Osteocyte (in vitro differentiated cells): ENCODE measurements around the gene BICDL2. TPM values are rescaled to one million over a fixed set of nuclear protein-coding genes. Genes with fewer than 3 reads are reported as not detected.

Experiments used
- DNase-seq: peaks from one replicate; pipeline ENCODE4 v3.0.0; 2021; ENCODE audit warnings: mixed read lengths; ENCODE audit not compliant: unreplicated experiment; ENCODE audit errors: extremely low spot score
- H3K27ac Mint-ChIP-seq: one replicate; pipeline ENCODE4 v1.8.0; 2021; ENCODE audit warnings: mild to moderate bottlenecking, mixed read lengths; ENCODE audit not compliant: unreplicated experiment
- H3K27me3 Mint-ChIP-seq: one replicate; pipeline ENCODE4 v1.8.0; 2021; ENCODE audit warnings: mixed read lengths; ENCODE audit not compliant: unreplicated experiment
- H3K36me3 Mint-ChIP-seq: one replicate; pipeline ENCODE4 v1.8.0; 2021; ENCODE audit warnings: mixed read lengths; ENCODE audit not compliant: unreplicated experiment
- H3K4me1 Mint-ChIP-seq: one replicate; pipeline ENCODE4 v1.8.0; 2021; ENCODE audit warnings: mixed read lengths; ENCODE audit not compliant: unreplicated experiment
- H3K4me3 Mint-ChIP-seq: one replicate; pipeline ENCODE4 v1.8.0; 2021; ENCODE audit warnings: mild to moderate bottlenecking, moderate library complexity, mixed read lengths; ENCODE audit not compliant: unreplicated experiment
- H3K9me3 Mint-ChIP-seq: one replicate; pipeline ENCODE4 v1.8.0; 2021; ENCODE audit warnings: mixed read lengths; ENCODE audit not compliant: unreplicated experiment
- total RNA-seq: library from RNA; stranded (reverse); gene quantifications from 2 replicates; pipeline ENCODE4 v1.2.1, GENCODE V29; 2021
- TF ChIP-seq, protein P1 (sequence below): fragments of 200-600 bp; sonication (generic); IDR thresholded peaks from 2 replicates; pipeline ENCODE4 v1.5.0; 2021; ENCODE audit warnings: antibody characterized with exemption, mild to moderate bottlenecking, moderate library complexity

Gene BICDL2
- total RNA-seq, 1 donor from 2014 or later = not detected

DNA sequence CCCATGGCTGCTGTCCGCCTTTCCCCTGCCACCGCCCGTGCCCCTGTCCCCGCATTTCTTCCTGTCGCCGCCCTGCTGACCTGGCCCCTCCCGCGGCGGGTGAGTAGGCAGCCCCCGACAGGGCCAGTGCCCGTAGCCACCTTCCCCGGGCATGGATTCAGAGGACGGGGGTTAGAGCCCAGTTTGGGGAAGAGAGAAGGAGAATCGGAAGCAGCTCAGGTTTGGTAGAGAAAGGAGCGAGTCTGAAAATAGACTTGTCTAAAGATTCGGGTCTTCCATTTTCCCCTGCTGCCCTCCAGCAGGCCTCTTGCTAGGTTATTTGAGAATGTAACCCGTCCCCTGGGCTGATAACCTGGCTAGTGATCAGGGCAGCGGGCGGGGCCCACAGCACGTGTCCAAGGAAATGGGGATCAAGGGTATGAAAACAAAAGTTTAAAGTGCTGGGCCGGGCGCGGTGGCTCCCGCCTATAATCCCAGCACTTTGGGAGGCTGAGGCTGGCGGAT lies 31.9 kb downstream of the BICDL2 start:
- Mint-ChIP-seq H3K27me3 (peaks cover 44% of the 10 kb centered on the region), H3K4me3 (peak overlapping the region; percentile 26), H3K4me1 (peaks cover 1% of the 10 kb centered on the region), H3K9me3 (no peaks in the 10 kb centered on the region), H3K27ac (no peak overlapping the region), H3K36me3 (no peaks in the 10 kb centered on the region)
- TF ChIP-seq, protein P1, sequence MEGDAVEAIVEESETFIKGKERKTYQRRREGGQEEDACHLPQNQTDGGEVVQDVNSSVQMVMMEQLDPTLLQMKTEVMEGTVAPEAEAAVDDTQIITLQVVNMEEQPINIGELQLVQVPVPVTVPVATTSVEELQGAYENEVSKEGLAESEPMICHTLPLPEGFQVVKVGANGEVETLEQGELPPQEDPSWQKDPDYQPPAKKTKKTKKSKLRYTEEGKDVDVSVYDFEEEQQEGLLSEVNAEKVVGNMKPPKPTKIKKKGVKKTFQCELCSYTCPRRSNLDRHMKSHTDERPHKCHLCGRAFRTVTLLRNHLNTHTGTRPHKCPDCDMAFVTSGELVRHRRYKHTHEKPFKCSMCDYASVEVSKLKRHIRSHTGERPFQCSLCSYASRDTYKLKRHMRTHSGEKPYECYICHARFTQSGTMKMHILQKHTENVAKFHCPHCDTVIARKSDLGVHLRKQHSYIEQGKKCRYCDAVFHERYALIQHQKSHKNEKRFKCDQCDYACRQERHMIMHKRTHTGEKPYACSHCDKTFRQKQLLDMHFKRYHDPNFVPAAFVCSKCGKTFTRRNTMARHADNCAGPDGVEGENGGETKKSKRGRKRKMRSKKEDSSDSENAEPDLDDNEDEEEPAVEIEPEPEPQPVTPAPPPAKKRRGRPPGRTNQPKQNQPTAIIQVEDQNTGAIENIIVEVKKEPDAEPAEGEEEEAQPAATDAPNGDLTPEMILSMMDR = no peak
- DNase-seq = no peak

DNA sequence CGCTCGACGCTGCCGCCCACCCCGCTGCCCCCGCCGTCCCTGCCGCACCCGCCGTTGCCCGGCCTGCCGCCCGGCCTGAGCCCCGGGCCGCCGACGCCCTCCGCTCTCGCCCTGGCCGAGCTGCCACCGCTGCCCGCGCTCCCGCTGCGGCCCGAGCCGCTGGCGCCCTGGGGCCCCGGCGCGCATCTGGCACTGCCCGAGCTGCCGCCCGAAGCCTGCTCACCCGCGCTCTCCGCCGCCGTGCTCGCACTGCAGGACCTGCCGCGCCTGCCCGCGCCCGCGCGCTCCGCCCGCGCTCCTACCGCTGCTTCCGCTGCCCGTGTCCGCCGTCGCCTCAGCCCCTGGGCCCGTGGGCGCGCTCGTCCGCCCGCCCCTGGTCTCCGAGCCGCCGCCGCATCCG lies 32.4 kb downstream of the BICDL2 start:
- no peaks in the 10 kb centered on the region for H3K9me3 Mint-ChIP-seq
- TF ChIP-seq, protein P1 = no peak
- DNase-seq = no peak
- H3K36me3 Mint-ChIP-seq = no peaks in the 10 kb centered on the region
- H3K4me1 Mint-ChIP-seq = peaks cover 1% of the 10 kb centered on the region
- H3K27me3 Mint-ChIP-seq = peaks cover 49% of the 10 kb centered on the region
- no peak overlapping the region for H3K27ac Mint-ChIP-seq
- H3K4me3 Mint-ChIP-seq = no peak overlapping the region

DNA sequence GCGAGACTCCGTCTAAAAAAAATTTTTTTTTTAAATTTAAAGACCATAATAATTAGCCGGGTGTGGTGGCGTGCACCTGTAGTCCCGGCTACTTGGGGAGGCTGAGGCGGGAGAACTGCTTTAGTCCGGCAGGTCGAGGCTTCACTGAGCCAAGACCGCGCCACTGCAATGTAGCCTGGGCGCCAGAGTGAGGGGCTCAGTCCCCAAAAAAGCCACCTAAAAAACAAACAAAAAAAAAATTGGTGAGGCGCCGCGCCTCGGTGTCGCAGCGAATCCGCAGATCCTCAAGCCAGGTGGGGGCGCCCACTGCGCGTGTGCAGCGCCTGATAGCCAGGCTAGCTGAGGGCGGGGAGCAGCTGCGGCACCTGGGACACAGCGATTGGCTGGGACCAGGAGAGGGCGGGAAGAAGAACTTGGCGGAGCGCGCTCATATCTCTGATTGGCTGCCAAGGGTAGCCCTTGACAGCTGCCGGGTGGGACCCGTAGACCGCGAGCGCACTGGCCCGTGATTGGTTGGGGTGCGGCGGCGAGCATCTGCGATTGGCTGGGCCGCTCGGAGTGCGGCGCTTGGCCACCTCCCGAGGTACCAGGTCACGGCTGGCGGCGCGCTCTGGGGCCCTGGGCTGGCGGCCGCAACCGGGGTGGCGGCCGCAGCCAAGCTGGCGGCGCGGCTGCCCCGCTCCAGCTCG lies 33.0 kb downstream of the BICDL2 start:
- Mint-ChIP-seq H3K27me3 (peaks cover 50% of the 10 kb centered on the region), H3K4me3 (peak overlapping the region; percentile 35), H3K4me1 (peaks cover 1% of the 10 kb centered on the region), H3K36me3 (no peaks in the 10 kb centered on the region), H3K27ac (no peak overlapping the region), H3K9me3 (no peaks in the 10 kb centered on the region)
- peak; percentile 97 for DNase-seq
- TF ChIP-seq, protein P1 = peak; percentile 52

DNA sequence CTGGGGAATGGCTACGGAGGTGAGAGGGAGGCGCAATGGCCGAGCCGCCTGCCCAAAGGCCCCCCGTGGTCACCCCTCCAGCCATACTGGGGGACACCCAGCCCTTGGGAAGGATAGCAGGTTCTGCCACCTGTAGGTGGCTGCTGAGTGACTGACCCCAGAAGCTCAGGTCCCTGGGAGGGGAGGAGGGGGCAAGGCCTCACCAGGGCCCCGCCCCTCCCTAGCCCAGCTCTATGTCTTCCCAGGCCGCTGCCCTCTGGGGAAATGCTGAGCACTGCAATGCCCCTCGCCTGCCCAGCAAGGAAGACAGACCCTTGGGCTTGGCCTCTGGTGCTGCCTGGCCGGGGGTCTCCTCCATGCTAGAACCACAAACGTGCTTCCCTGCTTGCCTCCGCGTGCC lies 35.4 kb downstream of the BICDL2 start:
- Mint-ChIP-seq H3K27me3 (peaks cover 26% of the 10 kb centered on the region), H3K36me3 (no peaks in the 10 kb centered on the region), H3K4me1 (peaks cover 1% of the 10 kb centered on the region), H3K4me3 (no peak overlapping the region), H3K27ac (no peak overlapping the region), H3K9me3 (no peaks in the 10 kb centered on the region)
- TF ChIP-seq, protein P1 = no peak
- DNase-seq = no peak

DNA sequence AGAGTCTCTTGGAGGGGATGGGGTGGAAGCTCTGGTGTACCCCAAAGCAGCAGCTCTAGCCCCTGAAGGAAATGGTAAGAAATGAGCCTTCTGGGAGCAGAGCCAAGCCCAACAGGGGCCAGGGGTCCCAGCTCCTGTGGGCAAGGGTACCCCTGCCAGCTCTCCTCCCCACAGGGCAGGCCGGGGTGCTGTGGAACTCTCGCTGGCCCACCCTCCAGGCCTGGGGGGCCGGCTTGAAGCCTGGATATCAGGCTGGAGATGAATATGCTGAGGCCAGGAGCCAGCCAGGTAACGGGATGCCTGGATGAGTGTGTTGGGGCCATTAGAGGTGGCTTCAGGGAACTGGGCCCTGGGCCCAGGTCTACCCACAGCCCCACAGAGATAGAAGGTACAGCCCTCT lies 36.2 kb downstream of the BICDL2 start:
- H3K9me3 Mint-ChIP-seq = no peaks in the 10 kb centered on the region
- DNase-seq = no peak

More for the DNA sequence above, 36.2 kb downstream of the BICDL2 start:
- peaks cover 1% of the 10 kb centered on the region for H3K4me1 Mint-ChIP-seq
- TF ChIP-seq, protein P1 = no peak
- no peaks in the 10 kb centered on the region for H3K36me3 Mint-ChIP-seq
- H3K27ac Mint-ChIP-seq = no peak overlapping the region
- peaks cover 20% of the 10 kb centered on the region for H3K27me3 Mint-ChIP-seq
- H3K4me3 Mint-ChIP-seq = no peak overlapping the region
